Left ventricle myocardium superior (tissue), 1 donor: ENCODE results near the gene ANO5. TPM values are rescaled to one million over a fixed set of nuclear protein-coding genes. Genes with fewer than 3 reads are reported as not detected.

ENCODE experiments used
- ATAC-seq: fragments of 200-7000 bp; cut with Tn5 transposase; one replicate; pipeline ENCODE4 v1.9.1; 2020; ENCODE audit warnings: mild to moderate bottlenecking, moderate library complexity
- DNase-seq: peaks from one replicate; pipeline ENCODE4 v3.0.0-alpha.2; 2020
- intact Hi-C: fragments of 100-400 bp; cut with micrococcal nuclease; formaldehyde crosslinking; loops from one replicate; pipeline ENCODE4 v1.11.0; 2022
- total RNA-seq: library from RNA; stranded (reverse); fragmentation: NEBNext Ultra II Directional; extraction: Animal tissue kit (Norgen Biotek cat#: 25700); gene quantifications from one replicate; pipeline ENCODE4 v1.2.1, GENCODE V29; 2021
- donor health status: DM: no; HTN: yes; CAD: no; lungs with severe emphysema.

The ANO5 gene
- total RNA-seq, 1 donor from 2014 or later, result 78.5 TPM

- no peak for ATAC-seq
- intact Hi-C loops, result loop anchor here (10.0 kb wide), 1 partner anchor 1658 kb away; no protein-coding TSS in a partner anchor
- no peak for DNase-seq
Measured at GRCh38 chr11:22302368-22302767, 109.5 kb downstream of the ANO5 start.

- ATAC-seq (no peak), DNase-seq (no peak)
- intact Hi-C loops, result loop anchor here (10.0 kb wide), 1 partner anchor 1660 kb away; no protein-coding TSS in a partner anchor
Measured at GRCh38 chr11:22304337-22304961, 111.6 kb downstream of the ANO5 start.

GRCh38 chr11:22317656-22318055 lies 124.8 kb downstream of the ANO5 start:
- ATAC-seq, result no peak
- intact Hi-C loops, result no loop called here
- DNase-seq, result no peak

GRCh38 chr11:22331771-22332170 lies 138.9 kb downstream of the ANO5 start:
- no peak for ATAC-seq
- DNase-seq, result no peak
- intact Hi-C loops, result no loop called here

Other genes with a start within 250 kb of the ANO5 start
- gene SLC17A6, start 145.3 kb downstream of the ANO5 start, total RNA-seq, result not detected